Skeletal muscle tissue (tissue), 4 donors: ENCODE measurements around the gene SLC37A1. TPM values are rescaled to one million over a fixed set of nuclear protein-coding genes. Genes with fewer than 3 reads are reported as not detected.

Source experiments
- H3K27ac ChIP-seq: one replicate; pipeline ENCODE4 v1.7.0; 2013; ENCODE audit warnings: mild to moderate bottlenecking, low read depth, low read length, inconsistent platforms
- H3K27me3 ChIP-seq, 3 donors: one replicate each; pipeline ENCODE4 v1.7.0; 2013; ENCODE audit warnings: low read length in 3 of 3; ENCODE audit not compliant: control insufficient read depth in 3 of 3, insufficient read depth in 3 of 3
- H3K36me3 ChIP-seq, 3 donors: one replicate each; pipeline ENCODE4 v1.7.0; 2013; ENCODE audit warnings: low read length in 3 of 3; ENCODE audit not compliant: control insufficient read depth in 3 of 3, insufficient read depth in 3 of 3
- H3K4me1 ChIP-seq, 3 donors: one replicate each; pipeline ENCODE4 v1.7.0; 2013; ENCODE audit warnings: low read length in 3 of 3, mild to moderate bottlenecking in 3 of 3; ENCODE audit not compliant: control insufficient read depth in 3 of 3, insufficient read depth in 3 of 3
- H3K4me3 ChIP-seq, 3 donors: one replicate each; pipeline ENCODE4 v1.7.0; 2013; ENCODE audit warnings: low read length in 3 of 3
- H3K9ac ChIP-seq, 3 donors: one replicate each; pipeline ENCODE4 v1.7.0; 2013; ENCODE audit warnings: low read length in 3 of 3, mild to moderate bottlenecking in 3 of 3, moderate library complexity in 2 of 3, low read depth in 1 of 3
- H3K9me3 ChIP-seq, 3 donors: one replicate each; pipeline ENCODE4 v1.7.0; 2013; ENCODE audit warnings: low read length in 3 of 3; ENCODE audit not compliant: control insufficient read depth in 3 of 3
- total RNA-seq: library from RNA; depleted of rRNA; stranded (reverse); fragments of >200 nt; gene quantifications from one replicate; pipeline ENCODE4 v1.2.3, GENCODE V29; 2014
- donor health status: Osteomylitis.

SLC37A1 gene
- total RNA-seq, 1 donor from 2014 or later: 2.1 TPM

DNA sequence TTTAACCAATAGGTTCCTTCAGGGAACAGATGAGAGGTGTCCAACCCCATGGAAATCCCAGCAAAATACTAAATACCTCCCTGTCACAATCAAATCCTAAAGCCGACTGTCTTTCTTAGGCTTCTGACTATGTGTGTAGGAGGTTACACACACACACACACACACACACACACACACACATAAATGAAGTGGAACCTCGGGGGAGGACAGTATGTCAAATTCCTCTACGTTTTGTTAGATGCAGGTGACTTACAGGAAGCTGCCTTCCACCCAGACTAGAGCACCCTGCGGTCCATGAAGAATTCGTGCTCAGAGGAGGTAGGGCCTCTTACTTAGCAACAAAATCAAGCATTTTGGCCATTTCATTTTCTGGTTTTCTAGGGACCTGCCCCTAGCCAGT, 34.1 kb upstream of the SLC37A1 start:
- Histone ChIP-seq H3K9me3 (no peaks in the 10 kb centered on the region), H3K9ac (no peak overlapping the region), H3K36me3 (no peaks in the 10 kb centered on the region), H3K27me3 (peaks cover 0 to 3% (median 0%) of the 10 kb centered on the region in 3 donors), H3K4me1 (no peaks in the 10 kb centered on the region), H3K4me3 (no peak overlapping the region), H3K27ac (no peak overlapping the region)

DNA sequence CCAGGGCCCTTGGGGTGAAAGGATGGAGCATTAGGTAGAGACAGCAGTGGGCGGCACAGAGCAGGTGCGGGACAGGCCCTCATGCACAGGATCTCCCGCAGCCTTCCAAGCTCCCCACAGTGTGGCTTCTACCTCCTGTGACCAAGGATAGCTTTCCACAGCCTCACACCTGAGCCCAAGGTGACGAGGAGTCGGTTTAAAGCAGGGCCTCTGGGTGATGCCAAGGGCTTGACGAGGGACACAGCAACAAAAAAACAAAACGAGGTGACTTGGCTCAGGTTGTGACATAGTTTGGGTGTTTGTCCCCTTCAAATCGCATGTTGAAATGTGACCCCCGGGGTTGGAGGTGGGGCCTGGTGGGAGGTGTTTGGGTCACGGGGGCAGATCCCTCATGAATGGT, 32.9 kb upstream of the SLC37A1 start:
- Histone ChIP-seq H3K36me3 (no peaks in the 10 kb centered on the region), H3K27me3 (peaks cover 0 to 3% (median 3%) of the 10 kb centered on the region in 3 donors), H3K9ac (no peak overlapping the region), H3K4me1 (no peaks in the 10 kb centered on the region), H3K9me3 (no peaks in the 10 kb centered on the region), H3K27ac (no peak overlapping the region), H3K4me3 (no peak overlapping the region)

- no peaks in the 10 kb centered on the region for H3K36me3 ChIP-seq
- H3K4me3 ChIP-seq: no peak overlapping the region
- H3K27ac ChIP-seq: no peak overlapping the region
- no peak overlapping the region for H3K9ac ChIP-seq
- H3K4me1 ChIP-seq: no peaks in the 10 kb centered on the region
- H3K9me3 ChIP-seq: no peaks in the 10 kb centered on the region
- H3K27me3 ChIP-seq: peaks cover 0 to 7% (median 3%) of the 10 kb centered on the region in 3 donors
Observed at GRCh38 chr21:42481169-42481568, 32.5 kb upstream of the SLC37A1 start.

DNA sequence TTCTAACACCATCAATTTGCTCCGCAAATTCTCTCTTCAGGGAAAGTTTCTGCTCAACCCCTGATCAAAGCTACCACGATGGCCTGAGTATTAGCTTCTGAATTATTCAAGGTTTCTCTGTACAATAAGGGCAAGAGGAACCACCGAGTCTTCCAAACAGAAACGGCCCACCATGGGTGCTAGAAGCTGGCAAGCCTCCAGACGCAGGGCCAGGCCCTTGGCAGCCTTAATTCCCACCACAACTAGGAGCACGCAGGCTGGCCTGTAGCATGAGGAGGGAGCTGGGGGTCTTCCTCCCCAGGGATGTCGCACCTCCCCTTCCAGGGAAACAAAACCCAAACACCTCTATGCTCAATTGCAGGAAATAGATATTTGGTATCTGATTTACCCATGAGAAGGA, 28.7 kb upstream of the SLC37A1 start:
- H3K27me3 ChIP-seq: peaks cover 0 to 7% (median 3%) of the 10 kb centered on the region in 3 donors
- H3K4me3 ChIP-seq: no peak overlapping the region
- H3K4me1 ChIP-seq: no peaks in the 10 kb centered on the region
- no peak overlapping the region for H3K27ac ChIP-seq
- H3K9ac ChIP-seq: no peak overlapping the region
- H3K9me3 ChIP-seq: no peaks in the 10 kb centered on the region
- no peaks in the 10 kb centered on the region for H3K36me3 ChIP-seq

- Histone ChIP-seq H3K4me3 (no peak overlapping the region), H3K9me3 (no peaks in the 10 kb centered on the region), H3K9ac (no peak overlapping the region), H3K4me1 (no peaks in the 10 kb centered on the region), H3K36me3 (no peaks in the 10 kb centered on the region), H3K27ac (no peak overlapping the region), H3K27me3 (peaks cover 0 to 7% (median 3%) of the 10 kb centered on the region in 3 donors)
Observed at GRCh38 chr21:42486072-42486471, 27.6 kb upstream of the SLC37A1 start.

DNA sequence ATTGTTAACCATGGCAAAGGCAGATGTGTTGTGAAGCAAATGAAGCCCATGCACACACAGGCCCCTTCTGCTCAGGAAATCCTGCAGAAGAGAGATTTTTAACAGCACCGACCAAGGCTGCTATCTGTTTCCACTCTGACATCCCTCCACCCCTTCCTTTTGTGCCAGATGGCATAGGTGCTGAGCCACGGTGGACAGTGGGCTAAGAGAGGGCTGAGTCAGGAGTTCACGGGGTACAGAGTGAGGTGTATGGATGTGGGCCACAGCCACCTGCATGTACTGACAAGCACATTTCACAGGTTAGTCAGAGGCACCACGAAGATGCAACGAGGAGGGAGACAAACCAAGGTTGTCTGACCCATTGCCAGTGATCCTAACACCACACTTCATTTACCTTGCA, 27.1 kb upstream of the SLC37A1 start:
- H3K9ac ChIP-seq: no peak overlapping the region
- no peak overlapping the region for H3K4me3 ChIP-seq
- H3K27me3 ChIP-seq: peaks cover 0 to 7% (median 3%) of the 10 kb centered on the region in 3 donors

GRCh38 chr21:42489006-42489563, 24.6 kb upstream of the SLC37A1 start:
- H3K27ac ChIP-seq: no peak overlapping the region
- no peaks in the 10 kb centered on the region for H3K36me3 ChIP-seq

More for the DNA sequence above, 27.1 kb upstream of the SLC37A1 start:
- no peaks in the 10 kb centered on the region for H3K9me3 ChIP-seq
- no peak overlapping the region for H3K27ac ChIP-seq
- no peaks in the 10 kb centered on the region for H3K36me3 ChIP-seq
- no peaks in the 10 kb centered on the region for H3K4me1 ChIP-seq

DNA sequence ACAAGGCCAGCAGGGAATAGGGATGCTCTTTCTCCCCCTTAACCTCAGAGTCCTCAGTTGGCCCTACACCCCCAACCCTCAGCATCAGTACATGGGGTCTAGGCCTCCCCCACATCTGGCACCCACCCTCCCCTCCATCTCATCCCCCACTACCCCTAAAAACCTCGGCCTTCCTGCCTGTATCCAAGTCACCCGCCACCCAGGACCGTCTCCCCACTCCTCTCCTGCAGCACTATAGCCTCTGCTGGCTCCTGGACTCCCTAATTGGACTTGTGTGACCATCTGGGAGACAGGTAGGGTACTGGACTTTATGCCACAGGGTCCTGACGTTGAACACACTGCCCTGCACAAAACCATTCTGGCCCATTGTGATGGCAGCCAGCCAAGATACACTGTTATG, 23.7 kb upstream of the SLC37A1 start:
- Histone ChIP-seq H3K9me3 (no peaks in the 10 kb centered on the region), H3K36me3 (no peaks in the 10 kb centered on the region), H3K4me1 (no peaks in the 10 kb centered on the region), H3K27ac (no peak overlapping the region), H3K27me3 (peaks cover 0 to 7% (median 3%) of the 10 kb centered on the region in 3 donors), H3K4me3 (no peak overlapping the region), H3K9ac (no peak overlapping the region)

More at GRCh38 chr21:42489006-42489563, 24.6 kb upstream of the SLC37A1 start:
- no peak overlapping the region for H3K4me3 ChIP-seq
- H3K27me3 ChIP-seq: peaks cover 0 to 7% (median 3%) of the 10 kb centered on the region in 3 donors
- H3K4me1 ChIP-seq: no peaks in the 10 kb centered on the region
- no peak overlapping the region for H3K9ac ChIP-seq
- H3K9me3 ChIP-seq: no peaks in the 10 kb centered on the region

GRCh38 chr21:42490720-42491119, 22.9 kb upstream of the SLC37A1 start:
- Histone ChIP-seq H3K9me3 (no peaks in the 10 kb centered on the region), H3K27me3 (peaks cover 0 to 6% (median 3%) of the 10 kb centered on the region in 3 donors), H3K4me3 (no peak overlapping the region), H3K36me3 (no peaks in the 10 kb centered on the region), H3K9ac (no peak overlapping the region), H3K27ac (no peak overlapping the region), H3K4me1 (peaks cover 4 to 5% (median 5%) of the 10 kb centered on the region in 3 donors)

DNA sequence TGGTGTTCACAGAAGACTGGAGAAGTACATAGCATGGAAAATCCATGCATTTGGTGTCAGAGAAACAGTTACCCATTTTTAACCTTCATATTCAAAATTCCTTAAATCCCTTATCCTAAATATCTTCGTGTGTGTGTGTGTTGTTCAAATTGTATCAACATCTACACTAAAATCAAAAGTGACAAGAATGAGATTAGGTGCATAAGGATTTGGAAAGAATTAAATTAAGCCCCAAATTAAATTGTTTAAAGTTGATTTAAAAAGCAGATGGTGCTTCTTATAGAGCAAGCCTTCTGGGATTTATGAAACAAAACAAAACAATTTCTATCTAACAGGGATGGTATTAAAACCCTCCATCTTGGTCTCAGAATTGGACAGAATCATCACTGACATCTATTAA, 22.3 kb upstream of the SLC37A1 start:
- Histone ChIP-seq H3K9me3 (no peaks in the 10 kb centered on the region), H3K27ac (no peak overlapping the region), H3K4me3 (no peak overlapping the region), H3K36me3 (no peaks in the 10 kb centered on the region), H3K27me3 (peaks cover 0 to 3% (median 2%) of the 10 kb centered on the region in 3 donors), H3K4me1 (peaks cover 6 to 8% (median 8%) of the 10 kb centered on the region in 3 donors), H3K9ac (no peak overlapping the region)
